SK-N-SH (cell line): ENCODE measurements around the gene SLC27A4. TPM values are rescaled to one million over a fixed set of nuclear protein-coding genes. Genes with fewer than 3 reads are reported as not detected.

ENCODE experiments used
- CTCF ChIA-PET: fragments of 300-600, 350-600 bp; formaldehyde crosslinking; extraction: SDS; loops from one replicate; lab custom pipeline; 2021; lab: Yijun Ruan, JAX
- POLR2A ChIA-PET: fragments of 350-600 bp; sonication (Branson Sonifier 250); formaldehyde crosslinking; extraction: SDS; loops from one replicate; lab custom pipeline; 2020; ENCODE audit warnings: antibody characterized with exemption, inconsistent platforms; lab: Yijun Ruan, JAX
- DNase-seq: peaks from one replicate; pipeline ENCODE4 v3.0.0; 2012
- H2AFZ ChIP-seq: fragments of 200-600 bp; sonication (generic); 2 replicates; pipeline ENCODE4 v1.8.1; 2016; ENCODE audit warnings: antibody characterized with exemption, mild to moderate bottlenecking, low read depth
- H3F3A ChIP-seq: fragments of 200-600 bp; sonication (generic); replicated peaks from 2 replicates; pipeline ENCODE3; 2016; ENCODE audit warnings: antibody characterized with exemption, mild to moderate bottlenecking; ENCODE audit not compliant: insufficient read depth
- H3K27ac ChIP-seq, 2 experiments: fragments of 200-500 bp in 1 of 2; fragments of 200-600 bp in 1 of 2; sonication (Bioruptor generic) in 1 of 2; sonication (generic), shearing (Covaris generic) in 1 of 2; 2 replicates each; pipeline versions ENCODE4 v1.5.1 to v1.6.1; 2014 to 2016; ENCODE audit warnings: low read depth in 2 of 2, inconsistent platforms in 1 of 2, low read length in 1 of 2, mild to moderate bottlenecking in 1 of 2, mixed read lengths in 1 of 2
- H3K27me3 ChIP-seq: fragments of 200-600 bp; sonication (generic), shearing (Covaris generic); 2 replicates; pipeline ENCODE4 v1.6.1; 2016; ENCODE audit warnings: mixed run types; ENCODE audit not compliant: insufficient read depth
- H3K36me3 ChIP-seq, 2 experiments: fragments of 200-500 bp in 1 of 2; fragments of 200-600 bp in 1 of 2; sonication (Bioruptor generic) in 1 of 2; sonication (generic) in 1 of 2; replicated peaks in 1 of 2; 2 replicates each; pipeline versions ENCODE3 to v1.5.1; 2014 to 2016; ENCODE audit warnings: low read length in 1 of 2, mild to moderate bottlenecking in 1 of 2; ENCODE audit not compliant: insufficient read depth in 2 of 2, control insufficient read depth in 1 of 2
- H3K4me1 ChIP-seq, 2 experiments: fragments of 200-500 bp in 1 of 2; fragments of 200-600 bp in 1 of 2; sonication (Bioruptor generic) in 1 of 2; sonication (generic), shearing (Covaris generic) in 1 of 2; 2 replicates each; pipeline versions ENCODE4 v1.5.1 to v1.6.1; 2014 to 2016; ENCODE audit warnings: low read depth in 1 of 2, low read length in 1 of 2, mixed run types in 1 of 2; ENCODE audit not compliant: insufficient read depth in 2 of 2, control insufficient read depth in 1 of 2
- H3K4me2 ChIP-seq: fragments of 200-600 bp; sonication (generic), shearing (Covaris generic); 2 replicates; pipeline ENCODE4 v1.6.1; 2017; ENCODE audit warnings: mixed run types
- H3K4me3 ChIP-seq, 2 experiments: fragments of 200-500 bp in 1 of 2; fragments of 200-600 bp in 1 of 2; sonication (Bioruptor generic) in 1 of 2; sonication (generic), shearing (Covaris generic) in 1 of 2; 2 replicates each; pipeline versions ENCODE4 v1.5.1 to v1.8.1; 2014 to 2016; ENCODE audit warnings: low read depth in 2 of 2, inconsistent platforms in 1 of 2, low read length in 1 of 2, mild to moderate bottlenecking in 1 of 2, mixed read lengths in 1 of 2, moderate library complexity in 1 of 2
- H3K79me2 ChIP-seq: fragments of 200-600 bp; sonication (generic); 2 replicates; pipeline ENCODE4 v1.8.1; 2017; ENCODE audit warnings: mild to moderate bottlenecking; ENCODE audit not compliant: insufficient read depth
- H3K9ac ChIP-seq: fragments of 200-600 bp; sonication (generic); 2 replicates; pipeline ENCODE4 v1.6.1; 2017; ENCODE audit warnings: mixed run types
- H3K9me2 ChIP-seq: fragments of 200-600 bp; sonication (generic); 2 replicates; pipeline ENCODE4 v1.6.1; 2017; ENCODE audit warnings: mixed run types
- H3K9me3 ChIP-seq: fragments of 200-600 bp; sonication (generic); 2 replicates; pipeline ENCODE4 v1.6.1; 2017; ENCODE audit warnings: mixed run types, mild to moderate bottlenecking, moderate library complexity
- H4K20me1 ChIP-seq: fragments of 200-600 bp; sonication (generic); 2 replicates; pipeline ENCODE4 v1.6.1; 2017; ENCODE audit warnings: mild to moderate bottlenecking, mixed run types; ENCODE audit not compliant: insufficient read depth
- ELF1 ChIP-seq: IDR thresholded peaks from 2 replicates; pipeline ENCODE4 v1.4.0; 2012
- EP300 ChIP-seq, 2 experiments: IDR thresholded peaks; 2 replicates each; pipeline versions ENCODE4 v1.4.0 to v1.6.1; 2012; ENCODE audit warnings: borderline replicate concordance in 1 of 2, low read depth in 1 of 2, low read length in 1 of 2
- EZH2phosphoT487 ChIP-seq: fragments of 200-600 bp; sonication (generic); IDR thresholded peaks from 2 replicates; pipeline ENCODE4 v1.6.1; 2017; ENCODE audit warnings: low read depth, mixed run types, mild to moderate bottlenecking, antibody characterized with exemption, moderate library complexity, borderline replicate concordance
- FOSL2 ChIP-seq: IDR thresholded peaks from 2 replicates; pipeline ENCODE4 v1.4.0; 2012; ENCODE audit warnings: low read depth, mild to moderate bottlenecking, moderate library complexity, borderline replicate concordance
- FOXJ3 ChIP-seq: sonication (generic); formaldehyde crosslinking; IDR thresholded peaks from 2 replicates; pipeline ENCODE4 v1.5.1; 2020; ENCODE audit warnings: mild to moderate bottlenecking, missing genetic modification reagents
- GABPA ChIP-seq: IDR thresholded peaks from 2 replicates; pipeline ENCODE4 v1.4.0; 2012; ENCODE audit warnings: low read depth, mild to moderate bottlenecking
- JUND ChIP-seq: IDR thresholded peaks from 2 replicates; pipeline ENCODE4 v1.4.0; 2012
- MXI1 ChIP-seq: IDR thresholded peaks from 2 replicates; pipeline ENCODE4 v1.6.1; 2012; ENCODE audit warnings: mild to moderate bottlenecking, low read depth, low read length, improper control_type of control experiment
- NFIC ChIP-seq: IDR thresholded peaks from 2 replicates; pipeline ENCODE4 v1.4.0; 2012; ENCODE audit warnings: borderline replicate concordance
- PBX3 ChIP-seq: IDR thresholded peaks from 2 replicates; pipeline ENCODE4; 2012
- RFX5 ChIP-seq: IDR thresholded peaks from 2 replicates; pipeline ENCODE4 v1.6.1; 2012; ENCODE audit warnings: mild to moderate bottlenecking, improper control_type of control experiment, low read length
- RXRA ChIP-seq: IDR thresholded peaks from 2 replicates; pipeline ENCODE4 v1.4.0; 2012; ENCODE audit warnings: low read depth, mild to moderate bottlenecking, borderline replicate concordance
- SIN3A ChIP-seq: IDR thresholded peaks from 2 replicates; pipeline ENCODE4 v1.6.1; 2012; ENCODE audit warnings: low read depth, mild to moderate bottlenecking, low read length, moderate library complexity, borderline replicate concordance
- TAF1 ChIP-seq: IDR thresholded peaks from 2 replicates; pipeline ENCODE4 v1.6.1; 2012; ENCODE audit warnings: low read depth, mild to moderate bottlenecking, low read length, moderate library complexity, borderline replicate concordance
- TCF12 ChIP-seq: IDR thresholded peaks from 2 replicates; pipeline ENCODE4 v1.4.0; 2012
- YY1 ChIP-seq: IDR thresholded peaks from 2 replicates; pipeline ENCODE4 v1.4.0; 2012; ENCODE audit warnings: low read depth, mild to moderate bottlenecking
- WGBS: methylation state at CpG from one replicate; pipeline ENCODE4 v1.1.6; 2017; ENCODE audit warnings: low lambda C conversion rate; 5-methylcytosine and 5-hydroxymethylcytosine counted together
- polyA plus RNA-seq, 3 experiments: library from polyadenylated mRNA; depleted of rRNA; stranded (reverse); fragments of >200 nt; gene quantifications; 2 replicates each; pipeline ENCODE4 v1.2.3, GENCODE V29; 2012
- TF ChIP-seq, protein P1 (sequence below): IDR thresholded peaks from 2 replicates; pipeline ENCODE4 v1.6.1; 2012; ENCODE audit warnings: mild to moderate bottlenecking, low read depth, low read length, moderate library complexity
- TF ChIP-seq, protein P2 (sequence below): IDR thresholded peaks from 2 replicates; pipeline ENCODE4 v1.4.0; 2012; ENCODE audit warnings: low read depth

Gene SLC27A4
- polyA plus RNA-seq, 1 of the 3 experiments (the other 2 are of a cell fraction) = 24.1 TPM

DNA sequence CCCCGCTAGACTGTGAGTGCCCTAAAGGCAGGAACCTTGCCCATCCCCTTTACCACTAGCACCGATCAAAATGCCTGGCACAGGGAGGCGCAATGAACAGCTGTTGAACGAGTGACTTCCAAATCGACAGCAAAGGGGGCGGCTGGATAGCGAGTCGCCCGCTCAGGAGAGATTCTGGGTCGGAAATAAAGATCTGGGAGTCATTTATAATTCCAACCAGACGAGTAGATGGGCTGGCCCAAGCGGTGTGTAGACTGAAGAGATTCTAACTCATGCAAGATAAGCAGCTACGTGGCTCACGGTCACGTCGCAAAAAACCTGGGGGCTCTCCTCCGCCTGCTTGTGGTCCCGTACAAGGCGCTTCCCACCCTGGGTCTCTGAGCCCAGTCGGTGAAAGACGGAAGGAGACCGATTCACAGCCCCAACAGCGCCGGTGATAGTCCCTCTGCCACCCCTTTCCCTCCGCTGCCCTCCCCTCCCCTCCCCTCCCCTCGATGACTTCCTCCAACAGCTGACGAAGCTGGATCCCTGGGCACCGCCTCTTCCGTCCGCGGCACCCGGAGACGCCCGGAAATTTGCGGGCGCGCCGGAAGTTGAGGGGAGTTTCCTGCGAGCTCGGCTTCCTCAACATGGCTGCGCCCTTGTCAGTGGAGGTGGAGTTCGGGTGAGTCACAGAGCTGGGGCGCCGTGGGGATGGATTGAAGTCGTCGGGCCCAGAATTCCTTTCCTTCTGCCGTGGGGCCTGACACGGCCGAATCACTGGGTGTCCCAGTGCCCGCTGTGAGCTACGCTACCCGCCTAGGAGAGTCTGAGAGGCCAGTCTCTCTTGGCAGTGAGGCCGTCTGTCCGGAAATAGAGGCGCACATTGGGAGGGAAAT lies 30.7 kb downstream of the SLC27A4 start, which contains the start of gene URM1 (continued):
- TF ChIP-seq, protein P1, sequence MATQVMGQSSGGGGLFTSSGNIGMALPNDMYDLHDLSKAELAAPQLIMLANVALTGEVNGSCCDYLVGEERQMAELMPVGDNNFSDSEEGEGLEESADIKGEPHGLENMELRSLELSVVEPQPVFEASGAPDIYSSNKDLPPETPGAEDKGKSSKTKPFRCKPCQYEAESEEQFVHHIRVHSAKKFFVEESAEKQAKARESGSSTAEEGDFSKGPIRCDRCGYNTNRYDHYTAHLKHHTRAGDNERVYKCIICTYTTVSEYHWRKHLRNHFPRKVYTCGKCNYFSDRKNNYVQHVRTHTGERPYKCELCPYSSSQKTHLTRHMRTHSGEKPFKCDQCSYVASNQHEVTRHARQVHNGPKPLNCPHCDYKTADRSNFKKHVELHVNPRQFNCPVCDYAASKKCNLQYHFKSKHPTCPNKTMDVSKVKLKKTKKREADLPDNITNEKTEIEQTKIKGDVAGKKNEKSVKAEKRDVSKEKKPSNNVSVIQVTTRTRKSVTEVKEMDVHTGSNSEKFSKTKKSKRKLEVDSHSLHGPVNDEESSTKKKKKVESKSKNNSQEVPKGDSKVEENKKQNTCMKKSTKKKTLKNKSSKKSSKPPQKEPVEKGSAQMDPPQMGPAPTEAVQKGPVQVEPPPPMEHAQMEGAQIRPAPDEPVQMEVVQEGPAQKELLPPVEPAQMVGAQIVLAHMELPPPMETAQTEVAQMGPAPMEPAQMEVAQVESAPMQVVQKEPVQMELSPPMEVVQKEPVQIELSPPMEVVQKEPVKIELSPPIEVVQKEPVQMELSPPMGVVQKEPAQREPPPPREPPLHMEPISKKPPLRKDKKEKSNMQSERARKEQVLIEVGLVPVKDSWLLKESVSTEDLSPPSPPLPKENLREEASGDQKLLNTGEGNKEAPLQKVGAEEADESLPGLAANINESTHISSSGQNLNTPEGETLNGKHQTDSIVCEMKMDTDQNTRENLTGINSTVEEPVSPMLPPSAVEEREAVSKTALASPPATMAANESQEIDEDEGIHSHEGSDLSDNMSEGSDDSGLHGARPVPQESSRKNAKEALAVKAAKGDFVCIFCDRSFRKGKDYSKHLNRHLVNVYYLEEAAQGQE = no peak
- TF ChIP-seq ELF1 (peak; percentile 84), TAF1 (peak; percentile 78), RFX5 (no peak)

- H3K4me1 ChIP-seq = peaks cover 0 to 20% of the 10 kb centered on the region in 2 experiments; a peak in 2 of 4 replicates
- H3F3A ChIP-seq = peaks cover 19% of the 10 kb centered on the region
- peak overlapping the region; percentile 86 for H3K4me2 ChIP-seq
- H3K36me3 ChIP-seq = peaks cover 0 to 4% of the 10 kb centered on the region in 2 experiments
- H3K9me2 ChIP-seq = no peaks in the 10 kb centered on the region
- peak overlapping the region; percentile 76 to 89 for H3K27ac ChIP-seq
- DNase-seq = no peak
- peak overlapping the region; percentile 79 for H2AFZ ChIP-seq
- peak overlapping the region; percentile 78 to 87 for H3K4me3 ChIP-seq
- H3K9ac ChIP-seq = peak overlapping the region; percentile 92
- no peaks in the 10 kb centered on the region for H3K27me3 ChIP-seq
- no peaks in the 10 kb centered on the region for H3K9me3 ChIP-seq
- H4K20me1 ChIP-seq = no peaks in the 10 kb centered on the region
- peaks cover 61% of the 10 kb centered on the region for H3K79me2 ChIP-seq
- POLR2A ChIA-PET = interaction anchor here (0.8 to 2.2 kb wide), 8 partner anchors 10 to 182 kb away, joined by 3 to 11 read pairs (median 4); partner anchors contain the start of genes CERCAM and SPTAN1
- CTCF ChIA-PET = interaction anchor here (1.0 to 5.9 kb wide), 6 partner anchors 11 to 245 kb away, joined by 3 to 42 read pairs (median 11); partner anchors contain the start of gene CERCAM
- 0% methylated on average over 10 of the region's 10 CpGs for WGBS
- TF ChIP-seq NFIC = no peak
- no peak for TF ChIP-seq PBX3
- no peak for TF ChIP-seq YY1
- no peak for TF ChIP-seq GABPA
- TF ChIP-seq, protein P2, sequence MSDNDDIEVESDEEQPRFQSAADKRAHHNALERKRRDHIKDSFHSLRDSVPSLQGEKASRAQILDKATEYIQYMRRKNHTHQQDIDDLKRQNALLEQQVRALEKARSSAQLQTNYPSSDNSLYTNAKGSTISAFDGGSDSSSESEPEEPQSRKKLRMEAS = no peak
- TF ChIP-seq EZH2phosphoT487 = no peak
- no peak for TF ChIP-seq JUND
- no peak for TF ChIP-seq FOSL2
- TF ChIP-seq TCF12 = no peak
- no peak for TF ChIP-seq SIN3A
- TF ChIP-seq FOXJ3 (CRISPR knock-in tag) = no peak
- no peak for TF ChIP-seq RXRA
- TF ChIP-seq EP300 (IDR thresholded peaks at IDR 0.05; ENCODE audit: borderline replicate concordance in 1 of 2, low read depth in 1 of 2, low read length in 1 of 2) = no peak
- no peak for TF ChIP-seq MXI1
- TF ChIP-seq, all 33 proteins: peak for 0
These were observed 31.3 kb downstream of the SLC27A4 start for GRCh38 chr9:128371630-128372117.
